HG02943 (cell line): Measurements from ENCODE around the gene RCC2.

ENCODE experiments used
- ATAC-seq: cut with Tn5 transposase; IDR thresholded peaks from one replicate; pipeline ENCODE4 v1.9.1; 2021; ENCODE audit warnings: mild to moderate bottlenecking, low read depth, moderate library complexity; ENCODE audit not compliant: unreplicated experiment

Gene RCC2

DNA sequence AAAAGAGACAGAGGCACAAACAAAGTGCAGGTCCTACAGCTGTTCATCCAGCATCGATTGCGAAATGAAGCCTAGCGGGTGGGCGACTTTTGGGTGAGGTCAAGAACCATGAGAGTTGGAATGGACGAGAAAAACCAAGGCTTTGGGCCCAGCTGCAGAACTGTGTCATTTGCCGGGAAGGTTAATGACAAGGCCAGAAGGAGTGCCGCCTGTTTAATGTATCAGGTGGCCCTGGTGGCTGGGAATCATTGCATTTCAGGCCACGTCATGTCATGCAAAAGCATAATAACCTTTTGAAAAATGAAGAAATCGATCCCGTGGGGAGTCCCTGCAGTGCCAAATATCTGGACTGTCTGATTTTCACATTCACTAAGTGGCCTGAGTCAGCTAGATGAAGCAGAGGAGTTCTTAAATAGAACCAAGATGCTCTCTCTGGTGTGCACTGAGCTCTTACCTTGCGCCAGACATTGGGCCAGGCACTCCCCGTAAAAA is 8.1 kb upstream of the RCC2 start:
- ATAC-seq, result no peak

DNA sequence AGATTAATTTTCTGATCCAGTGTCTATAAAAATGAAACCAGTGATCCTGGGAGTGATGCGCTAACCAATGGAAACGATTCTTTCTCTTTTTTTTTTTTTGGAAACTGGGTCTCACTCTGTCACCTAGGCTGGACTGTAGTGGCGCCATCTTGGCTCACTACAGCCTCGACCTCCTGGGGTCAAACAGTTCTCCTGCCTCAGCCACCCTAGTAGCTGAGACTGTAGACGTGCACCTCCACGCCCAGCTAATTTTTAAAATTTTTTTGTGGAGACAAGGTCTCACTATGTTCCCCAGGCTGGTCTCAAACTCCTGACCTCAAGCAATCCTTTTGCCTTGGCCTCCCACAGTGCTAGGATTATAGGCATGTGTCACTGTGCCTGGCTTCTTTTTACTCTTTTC is 3.4 kb upstream of the RCC2 start:
- no peak for ATAC-seq

DNA sequence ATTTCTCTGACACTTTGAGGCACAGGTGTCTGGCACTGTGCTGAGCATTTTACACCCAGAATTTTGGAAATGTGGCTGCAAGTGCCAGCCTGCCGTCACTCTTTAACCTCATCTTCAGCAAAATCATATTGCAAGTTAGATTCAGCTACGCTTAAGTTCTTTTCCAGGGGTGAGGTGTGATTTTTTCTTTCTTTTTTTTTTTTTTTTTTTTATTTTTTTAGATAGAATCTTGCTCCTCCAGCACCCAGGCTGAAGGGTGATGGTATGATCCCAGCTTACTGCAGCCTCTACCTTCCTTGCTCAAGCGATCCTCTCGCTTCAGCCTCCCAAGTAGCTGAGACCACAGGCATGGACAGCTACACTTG is 2.5 kb upstream of the RCC2 start:
- no peak for ATAC-seq

DNA sequence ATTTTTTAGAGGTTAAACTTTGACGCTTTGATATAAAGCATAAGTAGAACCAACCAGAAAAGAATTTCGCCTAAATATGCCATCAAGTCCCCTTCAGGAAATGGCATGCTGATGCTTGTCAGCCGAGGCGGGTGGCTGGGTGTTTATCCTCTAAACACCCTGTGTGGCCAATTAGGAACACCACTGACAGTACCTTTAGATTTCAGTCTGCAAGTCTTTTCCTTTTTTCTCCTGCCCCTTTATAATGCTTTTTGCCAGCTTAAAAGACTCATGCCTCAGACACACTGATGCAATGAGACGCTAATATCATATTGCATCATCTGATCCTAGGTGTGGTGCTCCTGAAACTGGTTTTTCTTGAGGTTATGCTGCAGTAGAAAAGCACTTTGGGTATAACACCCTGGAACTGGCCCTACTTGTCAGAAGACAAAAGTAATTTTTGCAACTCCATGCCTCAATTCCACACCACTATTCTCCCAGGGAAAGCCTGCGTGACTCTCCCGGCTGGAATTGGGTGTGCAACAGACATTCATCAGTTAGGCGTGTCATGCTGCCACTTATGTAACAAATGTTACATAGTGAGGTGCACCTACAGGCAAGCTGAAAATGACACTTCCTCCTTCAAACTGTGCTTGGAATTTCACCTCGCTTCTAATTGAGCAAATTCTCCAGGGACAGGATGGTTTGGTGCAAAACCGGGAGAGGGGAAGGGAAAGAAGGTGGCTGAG is 2.0 kb upstream of the RCC2 start:
- no peak for ATAC-seq

DNA sequence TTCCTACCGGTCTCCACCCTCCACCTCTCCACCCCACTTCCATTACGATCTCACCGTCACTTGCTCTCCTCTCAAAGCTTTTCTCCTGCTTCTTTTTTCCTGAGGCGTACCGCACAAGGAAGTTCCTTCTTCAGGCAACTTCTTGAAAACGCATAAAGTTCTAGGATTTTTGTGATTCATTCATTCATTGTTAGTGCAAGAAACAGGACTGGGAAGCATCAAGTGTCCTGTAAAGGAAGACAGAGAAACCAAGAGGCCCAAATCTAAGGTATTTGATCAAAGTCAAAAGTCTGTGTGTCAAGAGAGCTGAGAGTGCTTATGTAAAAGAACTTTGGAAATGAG is 1.3 kb upstream of the RCC2 start:
- ATAC-seq, result no peak

DNA sequence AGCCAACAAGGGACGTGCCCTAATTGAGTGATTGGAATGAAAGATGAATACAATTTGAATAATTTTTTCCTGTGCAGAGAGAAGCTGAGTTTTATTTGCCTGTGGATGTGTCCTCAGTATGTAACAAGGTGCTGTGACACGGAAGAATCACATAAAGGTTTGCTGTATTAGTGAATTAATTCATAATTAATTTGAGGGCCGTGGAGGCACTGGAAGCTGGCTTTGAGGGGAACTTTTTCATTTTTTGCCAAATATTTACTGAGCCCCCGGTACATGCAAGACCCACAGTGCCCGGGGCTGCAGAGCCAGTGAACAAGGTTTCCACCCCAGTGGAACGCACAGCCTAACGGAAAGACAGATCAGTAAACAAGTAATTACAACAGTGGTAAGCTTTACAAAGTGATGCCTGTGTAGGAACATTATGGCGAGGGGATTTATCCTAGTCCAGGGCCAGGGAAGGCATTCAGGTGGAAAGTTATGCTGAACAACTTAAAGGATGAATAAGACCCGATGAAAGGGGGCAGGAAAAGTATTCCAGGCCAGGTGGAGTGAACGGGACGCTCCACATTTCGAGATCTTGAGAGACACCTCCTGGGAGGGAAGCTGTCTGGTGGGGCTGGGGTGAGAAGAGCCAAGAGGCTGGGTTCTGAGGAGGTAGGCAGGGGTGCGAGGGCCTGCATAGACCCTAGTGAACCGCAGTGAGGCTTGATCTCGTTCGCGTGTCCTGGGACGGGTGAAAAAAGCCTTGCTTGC is 773 bp upstream of the RCC2 start:
- no peak for ATAC-seq

DNA sequence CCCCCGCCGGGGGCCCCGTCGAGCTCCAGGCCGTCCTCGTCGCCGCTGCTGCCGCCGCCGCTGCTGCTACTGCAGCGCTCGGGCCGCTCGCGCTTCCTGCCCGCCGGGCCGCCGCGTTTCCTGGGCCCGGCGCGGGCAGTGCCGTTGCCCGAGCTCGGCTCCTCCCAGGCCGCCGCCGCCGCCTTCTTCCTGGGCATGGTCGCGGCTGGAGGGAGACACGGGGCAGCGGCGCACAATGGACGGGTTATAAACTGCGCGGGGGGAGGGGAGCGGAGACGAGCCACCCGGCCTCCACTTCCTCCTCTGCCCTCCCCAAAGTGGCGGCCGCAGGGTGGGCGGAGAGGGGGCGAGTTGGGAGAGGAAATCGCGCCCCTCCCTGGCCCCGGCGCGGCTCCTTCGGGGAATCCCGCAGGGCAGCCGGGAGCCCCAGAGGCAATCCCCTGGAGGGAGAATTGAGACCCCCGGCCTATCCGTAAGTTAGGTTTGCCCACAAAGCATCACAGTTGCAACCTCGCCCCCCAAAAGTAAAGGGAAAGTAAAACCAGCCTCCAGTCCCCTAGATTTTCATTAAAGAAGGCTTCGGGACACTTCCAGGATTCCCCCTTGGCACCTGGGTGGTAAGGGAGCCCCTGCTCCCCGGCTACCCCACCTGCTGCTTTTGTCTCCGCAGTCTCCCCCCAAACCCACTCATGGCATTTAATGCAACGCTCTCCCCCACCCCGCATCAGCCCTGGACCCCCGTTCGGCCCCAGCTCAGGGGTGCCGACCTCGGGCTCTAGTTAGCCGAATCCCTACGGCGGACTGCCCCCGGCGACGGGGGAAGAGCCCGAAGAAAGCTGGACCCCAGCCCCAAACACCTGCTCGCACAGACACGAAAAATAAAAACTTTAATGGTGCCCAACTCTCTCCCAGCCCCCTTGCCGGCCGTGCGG is 893 bp downstream of the RCC2 start:
- peak; percentile 43 for ATAC-seq

DNA sequence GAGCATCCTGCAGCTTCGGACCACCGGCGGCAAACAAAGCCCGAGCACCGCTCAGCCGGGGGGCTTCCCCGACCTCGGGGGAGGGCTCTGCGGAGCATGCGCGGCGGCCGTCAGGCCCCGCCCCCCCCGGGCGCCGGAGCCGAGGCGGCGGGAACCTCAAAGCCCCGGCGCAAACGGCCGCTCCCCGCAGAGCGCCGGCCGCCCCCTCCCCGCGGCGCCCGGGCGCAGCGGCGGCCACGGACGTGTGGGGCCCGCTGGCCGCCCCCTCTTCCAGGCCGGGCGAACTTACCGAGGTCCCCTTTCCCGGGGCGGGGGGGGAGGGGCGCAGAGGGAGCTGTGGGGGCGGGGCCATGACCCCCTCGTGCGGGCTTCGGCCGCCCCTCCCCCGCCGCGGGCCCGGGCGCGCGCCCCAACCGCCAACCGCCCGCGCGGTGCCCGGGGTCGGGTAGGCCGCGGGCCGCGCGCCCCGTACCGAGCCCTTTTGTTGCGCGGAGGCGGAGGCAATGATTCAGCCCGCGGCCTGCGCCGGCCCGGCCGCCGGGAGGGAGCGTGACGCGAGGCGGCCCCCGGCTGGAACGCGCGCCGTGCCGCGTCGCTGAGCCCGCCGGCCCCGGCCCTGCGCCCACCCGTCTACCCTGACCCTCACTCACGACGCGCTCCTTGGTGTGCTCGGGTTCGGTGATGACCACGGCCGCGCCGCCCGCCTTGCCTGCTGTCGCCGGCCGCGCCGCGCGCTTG is 1.7 kb downstream of the RCC2 start:
- peak; percentile 22 for ATAC-seq

DNA sequence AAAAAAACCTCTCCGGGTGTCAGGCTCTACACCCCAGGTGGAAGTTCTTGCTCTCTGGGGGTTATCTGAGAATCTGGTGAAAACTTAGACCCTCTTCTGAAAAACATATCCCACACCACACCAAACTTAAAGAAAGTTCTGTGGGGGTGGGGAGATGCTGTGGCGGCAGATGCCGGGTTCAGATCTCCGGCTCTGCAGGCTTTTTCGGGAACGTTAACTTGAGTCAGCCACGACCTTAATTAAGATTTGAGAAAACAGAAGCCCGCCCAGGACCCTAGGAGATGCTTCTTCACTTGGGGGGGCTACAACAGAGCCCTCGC is 2.3 kb downstream of the RCC2 start:
- no peak for ATAC-seq

DNA sequence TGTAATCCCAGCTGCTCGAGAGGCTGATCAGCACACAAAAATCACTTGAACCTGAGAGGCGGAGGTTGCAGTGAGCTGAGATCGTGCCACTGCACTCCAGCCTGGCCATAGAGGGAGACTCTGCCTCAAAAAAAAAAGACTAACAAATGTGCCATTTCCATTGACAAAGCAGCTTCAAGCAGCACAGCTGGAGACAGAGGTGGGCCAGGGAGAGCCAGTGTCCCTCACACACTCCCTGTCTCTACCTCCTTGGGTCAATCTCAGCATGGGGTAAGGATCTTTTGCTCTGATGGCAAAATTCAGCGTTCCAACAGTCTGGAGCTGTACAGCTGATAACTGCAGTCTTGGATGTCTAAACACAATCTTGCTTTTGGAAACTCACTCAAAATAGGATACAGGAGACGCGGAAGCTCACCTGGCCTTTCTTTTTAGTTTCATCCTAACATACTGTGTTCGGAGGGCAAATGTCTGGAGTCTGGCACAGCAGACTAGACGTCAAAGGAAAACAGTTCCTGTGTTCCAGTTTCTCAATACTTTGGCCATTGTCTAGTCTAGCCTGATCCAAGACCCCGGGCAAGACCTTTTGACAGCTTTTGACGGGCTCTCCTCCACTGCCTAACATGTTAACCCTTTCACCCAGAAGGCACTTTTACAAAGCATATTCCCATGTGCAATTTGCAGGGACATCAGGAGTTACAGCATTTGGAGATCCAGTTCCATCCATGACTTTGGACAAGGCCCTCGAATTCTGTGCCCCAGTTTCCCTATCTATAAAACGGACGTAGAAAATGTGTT is 2.9 kb downstream of the RCC2 start:
- no peak for ATAC-seq

DNA sequence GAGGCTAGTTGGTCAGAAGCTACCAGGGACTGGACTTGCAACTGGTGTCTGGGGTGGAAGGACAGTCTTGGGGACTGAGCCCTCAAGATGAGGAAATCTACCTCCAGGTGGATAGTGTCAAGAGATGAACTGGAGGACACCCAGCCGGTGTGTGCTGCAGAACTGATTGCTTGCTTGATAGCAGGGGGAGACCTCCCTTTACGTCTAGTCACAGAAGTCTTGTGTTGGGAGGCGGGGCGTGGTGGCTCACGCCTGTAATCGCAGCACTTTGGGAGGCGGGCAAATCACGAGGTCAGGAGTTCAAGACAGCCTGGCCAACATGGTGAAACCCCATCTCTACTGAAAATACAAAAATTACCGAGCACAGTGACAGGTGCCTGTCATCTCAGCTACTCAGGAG is 4.9 kb downstream of the RCC2 start:
- ATAC-seq, result no peak

DNA sequence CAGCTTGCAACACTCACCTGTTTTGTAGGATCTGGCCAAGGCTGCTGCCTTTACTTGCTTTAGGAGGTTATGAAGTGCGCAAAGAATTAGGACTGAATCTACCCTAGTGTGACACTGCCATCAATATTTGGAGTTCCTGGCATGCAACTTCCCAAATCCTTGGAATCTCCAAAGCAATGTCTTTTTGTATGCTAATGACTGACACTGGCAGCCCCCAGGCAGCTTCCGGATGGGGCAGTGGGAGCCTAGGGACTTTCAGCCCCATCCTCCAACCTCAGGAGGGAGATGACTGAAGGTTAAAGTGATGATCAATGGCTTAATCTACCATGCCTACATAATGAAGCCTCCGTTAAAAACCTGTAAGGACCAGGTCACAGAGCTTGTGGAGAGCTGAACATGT is 5.5 kb downstream of the RCC2 start:
- ATAC-seq, result no peak

DNA sequence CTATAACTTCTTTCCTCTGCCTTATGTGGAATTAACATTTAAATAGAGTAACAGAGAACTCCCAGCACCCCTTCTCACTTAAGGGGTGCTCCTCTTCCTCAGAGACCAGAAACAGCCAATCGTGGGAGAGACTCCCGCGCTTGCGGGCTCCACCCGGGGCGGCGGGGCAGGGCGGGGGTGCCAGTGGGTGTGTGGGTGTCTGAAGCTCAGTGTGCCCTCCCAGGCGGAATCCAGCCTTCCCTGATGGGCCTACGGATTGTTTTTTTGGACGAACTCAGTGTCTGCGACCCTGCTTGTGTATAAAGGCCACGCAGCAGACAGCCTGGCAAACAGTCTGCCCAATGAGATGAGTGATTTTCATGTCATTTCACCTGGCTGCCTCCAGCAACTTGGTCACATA is 6.2 kb downstream of the RCC2 start:
- ATAC-seq, result no peak

DNA sequence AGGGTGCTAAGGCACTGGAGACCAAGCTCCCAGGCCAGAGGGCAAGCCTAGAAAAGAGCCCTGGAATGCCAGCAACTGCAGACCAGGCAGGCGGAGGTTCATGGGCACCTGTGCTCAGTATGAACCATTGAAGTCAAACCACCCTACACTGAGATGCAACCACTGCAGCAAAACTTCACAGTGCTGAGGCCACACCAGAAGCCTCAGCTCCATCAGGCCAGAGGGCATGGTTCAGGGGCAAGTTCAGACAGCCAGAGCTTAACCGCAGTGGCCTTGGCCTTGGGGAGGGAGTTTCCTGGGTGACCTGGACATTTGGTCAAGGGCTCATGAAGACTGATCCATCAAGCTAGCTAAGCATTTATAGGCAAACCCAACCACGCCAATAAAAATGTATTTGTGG is 7.1 kb downstream of the RCC2 start:
- ATAC-seq, result no peak

DNA sequence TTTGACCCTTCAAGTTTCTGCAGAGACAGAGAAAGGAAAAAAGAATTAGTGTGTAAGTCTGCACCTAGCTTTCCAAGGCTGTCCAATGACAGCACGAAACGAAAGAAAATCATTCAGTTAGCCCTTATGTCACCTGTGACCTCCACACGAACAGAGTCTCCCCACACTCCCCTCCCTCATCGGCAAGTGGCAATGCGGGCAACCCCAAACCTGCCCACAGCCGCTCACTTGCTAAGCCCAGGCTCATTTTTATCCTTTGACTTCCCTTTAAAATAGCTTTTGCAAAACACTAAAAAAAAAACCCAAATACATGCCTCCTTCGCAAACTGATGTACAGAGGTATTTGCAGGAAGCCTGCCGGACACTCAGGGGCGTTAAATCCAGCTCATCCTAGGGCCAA is 10.3 kb downstream of the RCC2 start:
- ATAC-seq, result no peak

DNA sequence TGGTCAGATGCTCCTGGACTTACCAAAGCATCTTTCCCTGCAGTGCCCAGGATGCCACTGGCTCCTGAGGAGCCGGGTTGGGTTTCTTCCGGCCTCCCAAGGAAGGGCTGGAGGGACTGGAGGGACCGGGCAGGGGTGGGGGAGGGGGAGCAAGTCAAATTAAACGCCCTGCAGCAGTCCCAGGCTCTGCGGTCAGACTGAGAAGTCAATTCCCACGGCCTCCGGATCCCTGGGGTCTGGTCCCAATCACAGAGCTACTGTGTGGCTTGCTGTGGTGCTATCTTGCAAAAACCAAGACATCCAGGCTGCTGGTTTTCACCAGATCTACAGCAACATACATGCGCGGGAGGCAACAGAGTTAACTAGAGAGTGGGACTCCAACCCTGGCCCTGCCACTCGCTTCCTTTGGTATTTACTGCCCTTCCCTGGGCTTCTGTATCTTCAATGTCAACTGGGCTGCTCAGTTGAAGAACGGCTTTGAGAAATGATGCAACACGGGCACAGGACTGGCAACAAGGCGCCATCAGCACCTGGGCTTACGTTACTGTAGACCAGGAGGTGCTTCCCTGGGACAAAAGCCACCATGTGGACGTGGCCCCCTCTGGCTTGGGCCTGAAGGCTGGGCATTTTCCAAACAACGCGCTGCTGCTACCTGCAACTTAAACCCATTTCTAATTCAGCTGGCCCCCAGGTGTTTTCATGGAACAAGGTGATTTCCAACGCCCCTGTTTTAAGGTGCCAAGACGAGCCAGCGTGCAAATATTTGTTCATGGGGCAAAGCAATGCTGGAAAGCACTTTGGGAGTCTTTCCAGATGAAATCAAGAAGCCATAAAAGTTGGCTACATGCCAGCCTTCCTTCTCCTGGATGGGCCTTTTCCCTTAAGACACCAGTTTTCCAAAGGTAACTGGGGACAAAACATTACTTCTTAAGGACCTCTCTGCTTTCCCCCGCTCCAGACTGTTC is 11.5 kb downstream of the RCC2 start:
- no peak for ATAC-seq

DNA sequence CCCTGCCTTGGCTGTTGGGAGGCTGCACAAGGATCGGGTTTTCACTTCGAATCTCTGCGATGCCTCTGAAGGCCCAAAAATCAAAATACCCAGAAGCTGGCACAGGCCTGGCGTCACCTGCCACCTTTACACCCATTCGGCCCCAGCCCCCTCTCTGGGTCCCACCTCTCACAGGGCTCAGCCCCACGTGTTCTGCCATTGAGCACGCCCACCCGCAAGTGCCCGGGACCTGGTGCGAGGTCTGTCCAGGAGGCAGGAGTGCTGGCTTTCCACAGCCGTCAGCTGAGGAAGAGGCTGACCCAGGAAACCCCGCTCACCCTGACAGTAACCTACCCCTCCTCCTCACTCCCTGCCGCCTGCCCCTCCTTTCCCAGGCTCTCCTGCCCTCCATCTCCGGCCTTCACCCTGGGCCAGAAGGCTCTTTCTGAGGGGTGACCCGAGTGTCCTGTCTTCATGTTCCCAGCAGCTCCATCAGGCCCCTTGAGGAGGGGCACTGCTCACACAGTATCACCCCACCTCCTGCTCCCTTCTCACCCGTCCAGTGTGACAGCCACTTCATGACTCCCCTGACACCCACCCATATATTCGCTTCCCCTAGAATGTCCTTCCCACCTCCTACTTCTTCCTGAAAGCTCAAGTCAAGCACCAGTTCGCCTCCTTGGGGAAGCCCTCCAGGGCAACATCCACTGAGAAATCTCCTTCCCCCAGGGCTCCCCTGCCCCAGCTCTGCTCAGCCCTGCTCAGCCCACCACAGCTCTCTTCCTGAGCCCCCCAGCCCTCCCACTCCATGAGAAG is 13.5 kb downstream of the RCC2 start:
- ATAC-seq, result no peak

DNA sequence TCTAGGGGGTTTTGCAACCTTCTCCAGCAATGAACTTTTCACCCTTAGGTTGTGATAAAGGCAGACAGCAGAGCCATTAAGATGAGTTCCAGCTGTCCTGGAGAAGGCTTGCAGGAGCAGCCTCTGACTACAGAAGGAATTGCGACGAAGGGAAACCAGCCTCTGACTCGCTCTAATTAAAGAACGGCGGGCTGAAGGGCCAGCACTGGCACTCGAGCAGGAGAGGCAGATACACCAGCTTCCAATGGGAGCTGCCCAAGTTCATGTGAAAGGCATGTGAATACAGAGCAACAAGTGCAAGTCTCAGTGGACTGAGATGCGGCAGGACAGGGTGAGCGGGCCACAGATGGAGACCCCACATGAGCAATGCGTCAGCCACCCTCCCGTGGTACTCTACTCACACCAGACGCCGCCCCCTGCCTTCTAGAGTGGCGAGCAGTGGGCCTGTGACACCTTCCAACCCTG is 15.7 kb downstream of the RCC2 start:
- no peak for ATAC-seq
